NT2/D1 (cell line): ENCODE measurements around the gene USP12.

Experiments
- SUZ12 ChIP-seq: IDR thresholded peaks from 2 replicates; pipeline ENCODE4 v1.6.1; 2011; ENCODE audit not compliant: insufficient read length, insufficient read depth; ENCODE audit errors: extremely low read depth
- YY1 ChIP-seq: IDR thresholded peaks from 2 replicates; pipeline ENCODE4 v1.6.1; 2011; ENCODE audit not compliant: insufficient read length, insufficient read depth
- ZNF274 ChIP-seq: IDR thresholded peaks from 2 replicates; pipeline ENCODE4 v1.6.1; 2011; ENCODE audit warnings: mild to moderate bottlenecking, low read depth, low read length

DNA sequence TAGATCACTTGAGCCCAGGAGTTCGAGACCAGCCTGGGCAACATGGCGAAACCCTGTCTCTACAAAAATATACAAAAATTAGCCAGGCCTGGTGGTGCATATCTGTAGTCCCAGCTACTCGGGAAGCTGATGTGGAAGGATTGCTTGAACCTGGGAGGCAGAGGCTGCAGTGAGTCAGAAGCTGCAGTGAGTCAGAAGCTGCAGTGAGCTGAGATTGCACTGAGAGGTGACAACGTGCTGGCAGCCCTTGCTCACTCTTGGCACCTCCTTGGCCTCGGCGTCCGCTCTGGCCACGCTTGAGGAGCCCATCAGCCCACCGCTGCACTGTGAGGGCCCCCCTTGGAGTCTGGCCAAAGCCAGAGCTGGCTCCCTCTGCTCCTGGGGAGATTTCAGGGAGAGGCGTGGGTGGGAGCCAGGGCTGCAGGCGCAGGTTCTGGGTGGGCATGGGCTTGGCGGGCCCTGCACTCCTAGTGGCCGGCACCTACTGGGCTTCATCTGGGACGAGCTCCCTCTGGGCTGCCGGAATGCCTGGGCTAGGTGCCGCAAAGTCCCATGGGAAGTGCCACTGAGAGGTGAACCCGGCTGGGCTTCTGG lies 40.3 kb upstream of the USP12 start:
- TF ChIP-seq ZNF274 (no peak), YY1 (no peak), SUZ12 (no peak)
